ENCODE results near the gene EPB41L1.

The EPB41L1 gene

DNA sequence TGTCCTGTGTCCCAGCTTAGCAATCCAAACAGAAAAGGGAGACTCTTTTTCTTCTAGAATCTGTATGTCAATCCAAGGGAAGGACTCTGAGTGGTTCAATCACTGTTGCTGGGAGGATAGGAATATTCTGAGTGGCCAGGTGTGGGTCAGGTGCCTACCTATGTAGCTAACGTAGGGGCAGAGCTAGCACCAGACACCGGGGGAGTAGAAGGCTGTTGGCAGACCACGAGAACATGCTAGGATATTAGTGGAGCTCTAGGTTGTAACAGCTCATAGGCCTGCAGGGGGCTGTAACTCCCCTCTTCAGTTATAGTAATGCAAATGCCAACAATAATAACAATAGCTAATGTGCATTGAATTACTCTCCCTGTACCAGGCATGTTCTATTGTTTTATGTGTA is 39.8 kb upstream of the EPB41L1 start:
- Histone ChIP-seq H3K36me3 (ENCODE audit: control insufficient read depth, insufficient read depth, low read length) (no peaks in the 10 kb centered on the region), H3K4me3 (ENCODE audit: extremely low read depth, insufficient read depth, low read length, poor library complexity, severe bottlenecking) (no peak overlapping the region), H3K4me1 (ENCODE audit: control insufficient read depth, insufficient read depth, low read length, poor library complexity, severe bottlenecking) (peaks cover 18% of the 10 kb centered on the region), H3K9me3 (ENCODE audit: control insufficient read depth, low read length) (no peaks in the 10 kb centered on the region), H3K27ac (ENCODE audit: low read depth, low read length, severe bottlenecking) (no peak overlapping the region)
- 66 to 85% methylated on average over 2 to 3 of the region's 3 CpGs for WGBS, 2 experiments (ENCODE audit: insufficient coverage in 2 of 2)

DNA sequence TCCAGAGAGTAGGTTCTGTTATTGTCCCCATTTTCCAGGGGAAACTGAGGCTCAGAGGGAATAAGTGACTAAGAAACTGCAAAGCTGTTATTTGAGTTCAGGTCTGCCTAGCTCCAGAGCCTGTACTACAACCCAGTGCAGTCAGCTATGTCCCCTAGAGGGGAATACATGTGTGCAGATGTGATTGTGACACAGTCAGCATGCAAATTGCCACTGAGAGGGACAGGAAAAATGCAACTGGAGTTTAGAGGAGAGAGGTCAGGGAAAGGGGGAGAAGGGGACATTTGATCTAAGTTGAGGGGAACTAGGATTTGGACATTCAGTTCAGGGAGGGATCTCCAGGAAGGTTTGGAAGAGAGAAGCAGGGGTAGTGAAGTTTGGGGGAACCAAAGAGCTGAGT is 38.6 kb upstream of the EPB41L1 start:
- Histone ChIP-seq H3K4me3 (ENCODE audit: extremely low read depth, insufficient read depth, low read length, poor library complexity, severe bottlenecking) (no peak overlapping the region), H3K27ac (ENCODE audit: low read depth, low read length, severe bottlenecking) (no peak overlapping the region), H3K4me1 (ENCODE audit: control insufficient read depth, insufficient read depth, low read length, poor library complexity, severe bottlenecking) (peaks cover 18% of the 10 kb centered on the region), H3K9me3 (ENCODE audit: control insufficient read depth, low read length) (no peaks in the 10 kb centered on the region), H3K36me3 (ENCODE audit: control insufficient read depth, insufficient read depth, low read length) (no peaks in the 10 kb centered on the region)

DNA sequence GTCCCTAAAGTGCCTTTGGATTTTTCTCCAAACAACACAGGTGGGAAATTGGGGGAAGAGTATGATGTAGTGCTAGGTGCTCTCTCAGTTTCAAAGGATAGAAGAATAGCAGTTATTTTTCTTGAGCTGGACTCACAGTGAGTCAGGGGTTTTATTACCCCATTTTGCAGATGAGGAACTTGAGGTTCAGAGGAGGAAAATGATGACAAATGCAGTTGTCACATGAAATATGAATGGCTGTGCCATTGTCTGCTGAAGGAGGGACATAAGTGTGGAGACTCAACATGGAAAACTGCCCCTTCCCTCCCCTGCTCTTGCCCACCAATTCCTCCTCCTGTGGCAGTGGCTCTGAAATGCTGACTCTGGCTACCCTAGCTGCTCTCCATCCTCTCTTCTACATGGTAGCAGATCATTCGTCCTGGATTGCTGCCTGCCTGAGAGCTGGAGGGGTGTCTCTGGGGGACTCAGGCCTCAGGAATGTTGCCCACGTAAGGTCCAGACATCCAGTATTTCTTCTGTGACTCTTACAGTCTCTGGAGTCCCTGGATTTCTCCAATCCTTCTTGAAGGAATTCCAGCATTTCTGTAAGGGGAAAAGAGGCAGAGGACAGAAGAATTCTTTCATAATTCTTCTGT is 37.6 kb upstream of the EPB41L1 start:
- Histone ChIP-seq H3K4me1 (ENCODE audit: control insufficient read depth, insufficient read depth, low read length, poor library complexity, severe bottlenecking) (peaks cover 18% of the 10 kb centered on the region), H3K9me3 (ENCODE audit: control insufficient read depth, low read length) (no peaks in the 10 kb centered on the region), H3K36me3 (ENCODE audit: control insufficient read depth, insufficient read depth, low read length) (no peaks in the 10 kb centered on the region), H3K4me3 (ENCODE audit: extremely low read depth, insufficient read depth, low read length, poor library complexity, severe bottlenecking) (no peak overlapping the region), H3K27ac (ENCODE audit: low read depth, low read length, severe bottlenecking) (peak overlapping the region; percentile 57)
- WGBS, 2 experiments (ENCODE audit: insufficient coverage in 2 of 2): 57% methylated on average over 1 of the region's 2 CpGs; no CpG with 5 or more reads in 1 of the 2 experiments

DNA sequence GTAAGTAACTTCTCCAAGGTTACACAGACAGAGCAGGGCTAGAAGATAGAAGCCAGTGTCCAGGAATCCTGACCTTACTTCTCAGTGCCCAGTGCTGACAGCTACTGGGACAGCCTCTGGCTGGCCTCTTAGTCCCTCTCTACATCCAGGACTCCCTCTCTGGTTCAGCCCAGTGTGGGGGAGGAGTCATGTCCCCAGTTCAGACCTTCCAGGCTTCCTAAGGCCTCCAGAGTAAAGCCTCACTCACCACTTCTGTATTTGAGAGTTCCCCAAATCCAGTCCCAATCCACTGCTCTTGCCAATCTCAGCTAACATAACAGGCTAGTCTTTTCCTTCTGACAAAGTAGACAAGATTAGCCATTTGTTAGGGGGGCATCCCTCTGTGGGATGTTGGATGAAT is 36.9 kb upstream of the EPB41L1 start:
- Histone ChIP-seq H3K27ac (ENCODE audit: low read depth, low read length, severe bottlenecking) (peak overlapping the region; percentile 57), H3K4me3 (ENCODE audit: extremely low read depth, insufficient read depth, low read length, poor library complexity, severe bottlenecking) (no peak overlapping the region), H3K4me1 (ENCODE audit: control insufficient read depth, insufficient read depth, low read length, poor library complexity, severe bottlenecking) (peaks cover 18% of the 10 kb centered on the region), H3K9me3 (ENCODE audit: control insufficient read depth, low read length) (no peaks in the 10 kb centered on the region), H3K36me3 (ENCODE audit: control insufficient read depth, insufficient read depth, low read length) (no peaks in the 10 kb centered on the region)

- Histone ChIP-seq H3K4me3 (ENCODE audit: extremely low read depth, insufficient read depth, low read length, poor library complexity, severe bottlenecking) (no peak overlapping the region), H3K4me1 (ENCODE audit: control insufficient read depth, insufficient read depth, low read length, poor library complexity, severe bottlenecking) (peaks cover 17% of the 10 kb centered on the region), H3K27ac (ENCODE audit: low read depth, low read length, severe bottlenecking) (no peak overlapping the region), H3K36me3 (ENCODE audit: control insufficient read depth, insufficient read depth, low read length) (no peaks in the 10 kb centered on the region), H3K9me3 (ENCODE audit: control insufficient read depth, low read length) (no peaks in the 10 kb centered on the region)
- WGBS, 2 experiments (ENCODE audit: insufficient coverage in 2 of 2): no CpG with 5 or more reads among the region's 2 CpGs
These were observed 36.2 kb upstream of the EPB41L1 start for GRCh38 chr20:36118371-36118770.

- no peak overlapping the region for H3K27ac ChIP-seq (ENCODE audit: low read depth, low read length, severe bottlenecking)
- WGBS, 2 experiments (ENCODE audit: insufficient coverage in 2 of 2): 90 to 93% methylated on average over 5 to 6 of the region's 6 CpGs
- peaks cover 13% of the 10 kb centered on the region for H3K4me1 ChIP-seq (ENCODE audit: control insufficient read depth, insufficient read depth, low read length, poor library complexity, severe bottlenecking)
These were observed 35.0 kb upstream of the EPB41L1 start for GRCh38 chr20:36119537-36119936.

DNA sequence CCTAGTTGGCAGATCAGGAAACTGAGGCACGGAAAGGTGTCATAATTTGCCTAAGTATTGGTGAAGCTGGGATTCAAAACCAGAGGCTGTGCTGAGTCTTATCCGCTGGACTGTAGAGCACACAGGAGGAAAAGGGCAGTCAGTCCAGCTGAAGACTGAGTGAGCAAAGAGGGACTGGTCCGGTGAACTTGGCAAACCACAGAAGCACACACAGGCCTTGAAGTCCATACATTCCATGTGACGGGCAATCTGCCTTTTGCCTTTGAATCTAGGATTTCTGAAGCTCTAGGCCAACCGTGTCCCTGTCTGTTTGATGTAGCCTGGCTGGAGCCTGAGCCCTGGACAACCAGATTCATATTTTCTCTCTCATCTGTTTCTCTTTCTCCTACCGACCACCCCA is 34.3 kb upstream of the EPB41L1 start:
- no peaks in the 10 kb centered on the region for H3K9me3 ChIP-seq (ENCODE audit: control insufficient read depth, low read length)
- no peaks in the 10 kb centered on the region for H3K36me3 ChIP-seq (ENCODE audit: control insufficient read depth, insufficient read depth, low read length)
- 91 to 96% methylated on average over 5 to 6 of the region's 6 CpGs for WGBS, 2 experiments (ENCODE audit: insufficient coverage in 2 of 2)

More at GRCh38 chr20:36119537-36119936, 35.0 kb upstream of the EPB41L1 start:
- Histone ChIP-seq H3K4me3 (ENCODE audit: extremely low read depth, insufficient read depth, low read length, poor library complexity, severe bottlenecking) (no peak overlapping the region), H3K9me3 (ENCODE audit: control insufficient read depth, low read length) (no peaks in the 10 kb centered on the region), H3K36me3 (ENCODE audit: control insufficient read depth, insufficient read depth, low read length) (no peaks in the 10 kb centered on the region)

DNA sequence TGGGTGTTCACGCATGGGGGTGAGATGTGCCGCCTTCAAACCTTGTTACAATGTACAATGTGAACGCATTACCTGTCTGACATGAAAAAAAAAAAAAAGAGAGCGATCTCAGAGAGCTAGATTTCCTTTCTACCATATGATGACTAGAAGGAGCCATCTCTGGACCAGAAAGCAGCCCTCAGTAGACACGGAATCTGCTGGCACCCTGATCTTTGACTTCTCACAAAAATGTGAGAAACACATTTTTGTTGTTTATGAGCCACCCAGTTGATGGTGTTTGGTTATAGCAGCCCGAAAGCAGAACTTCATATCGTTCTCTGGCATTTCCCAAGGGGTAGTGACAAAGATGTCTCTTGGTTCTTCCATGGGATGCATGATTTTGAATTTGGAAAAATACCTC is 33.5 kb upstream of the EPB41L1 start:
- no peaks in the 10 kb centered on the region for H3K36me3 ChIP-seq (ENCODE audit: control insufficient read depth, insufficient read depth, low read length)
- H3K4me1 ChIP-seq (ENCODE audit: control insufficient read depth, insufficient read depth, low read length, poor library complexity, severe bottlenecking): peaks cover 13% of the 10 kb centered on the region
- no peak overlapping the region for H3K27ac ChIP-seq (ENCODE audit: low read depth, low read length, severe bottlenecking)
- no peaks in the 10 kb centered on the region for H3K9me3 ChIP-seq (ENCODE audit: control insufficient read depth, low read length)
- WGBS, 2 experiments (ENCODE audit: insufficient coverage in 2 of 2): 84 to 87% methylated on average over 4 to 5 of the region's 7 CpGs
- no peak overlapping the region for H3K4me3 ChIP-seq (ENCODE audit: extremely low read depth, insufficient read depth, low read length, poor library complexity, severe bottlenecking)

More for the DNA sequence above, 34.3 kb upstream of the EPB41L1 start:
- Histone ChIP-seq H3K4me3 (ENCODE audit: extremely low read depth, insufficient read depth, low read length, poor library complexity, severe bottlenecking) (no peak overlapping the region), H3K27ac (ENCODE audit: low read depth, low read length, severe bottlenecking) (no peak overlapping the region), H3K4me1 (ENCODE audit: control insufficient read depth, insufficient read depth, low read length, poor library complexity, severe bottlenecking) (peaks cover 13% of the 10 kb centered on the region)

DNA sequence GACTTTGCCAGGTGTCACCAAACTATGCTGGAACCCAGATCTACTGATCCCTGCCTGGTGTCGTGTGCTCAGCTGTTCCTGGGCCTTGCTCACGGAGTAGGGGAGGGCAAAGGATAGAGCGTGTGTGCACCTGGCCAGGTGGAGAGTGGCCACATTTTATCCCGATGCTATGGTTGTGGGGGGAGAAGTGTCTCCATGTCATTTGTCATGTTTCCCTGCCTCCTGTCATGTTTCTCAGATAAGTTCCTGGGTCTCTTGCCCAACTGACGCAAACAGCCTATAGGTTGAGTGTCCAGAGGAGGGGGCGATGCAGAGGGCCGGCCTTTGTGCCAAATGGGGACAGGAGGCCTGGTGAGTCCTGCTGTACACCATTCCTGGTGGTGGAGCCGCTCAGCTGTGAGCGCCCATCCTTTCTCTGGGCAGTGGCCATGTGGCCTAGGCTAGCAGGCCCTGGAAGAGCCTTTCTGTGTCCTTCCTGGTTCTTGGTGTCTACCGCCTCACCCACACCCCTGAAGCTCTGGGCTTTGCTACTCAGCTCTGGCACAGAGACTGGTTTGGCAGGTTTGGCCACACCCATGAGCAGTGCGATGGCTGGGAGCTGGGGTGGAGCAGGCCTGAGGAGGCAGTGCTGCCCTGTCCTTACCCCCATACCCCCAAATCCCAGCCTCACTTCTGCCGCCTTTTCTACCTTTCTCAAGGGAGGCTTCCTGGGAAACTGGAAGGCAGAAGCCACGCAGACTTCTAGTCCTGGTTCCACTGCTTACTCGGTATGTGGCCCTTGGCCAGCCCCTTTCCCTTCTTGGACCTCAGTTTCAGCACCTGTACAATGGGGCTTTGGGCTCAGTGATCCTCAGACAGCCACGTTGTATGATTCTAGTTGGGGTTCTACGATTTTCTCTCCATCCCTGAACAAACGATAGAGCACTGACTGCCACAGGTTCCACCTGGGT is 32.3 kb upstream of the EPB41L1 start:
- Histone ChIP-seq H3K9me3 (ENCODE audit: control insufficient read depth, low read length) (no peaks in the 10 kb centered on the region), H3K4me1 (ENCODE audit: control insufficient read depth, insufficient read depth, low read length, poor library complexity, severe bottlenecking) (peaks cover 6% of the 10 kb centered on the region), H3K4me3 (ENCODE audit: extremely low read depth, insufficient read depth, low read length, poor library complexity, severe bottlenecking) (no peak overlapping the region), H3K27ac (ENCODE audit: low read depth, low read length, severe bottlenecking) (no peak overlapping the region), H3K36me3 (ENCODE audit: control insufficient read depth, insufficient read depth, low read length) (no peaks in the 10 kb centered on the region)
- WGBS, 2 experiments (ENCODE audit: insufficient coverage in 2 of 2): 92 to 94% methylated on average over 15 to 16 of the region's 17 CpGs

DNA sequence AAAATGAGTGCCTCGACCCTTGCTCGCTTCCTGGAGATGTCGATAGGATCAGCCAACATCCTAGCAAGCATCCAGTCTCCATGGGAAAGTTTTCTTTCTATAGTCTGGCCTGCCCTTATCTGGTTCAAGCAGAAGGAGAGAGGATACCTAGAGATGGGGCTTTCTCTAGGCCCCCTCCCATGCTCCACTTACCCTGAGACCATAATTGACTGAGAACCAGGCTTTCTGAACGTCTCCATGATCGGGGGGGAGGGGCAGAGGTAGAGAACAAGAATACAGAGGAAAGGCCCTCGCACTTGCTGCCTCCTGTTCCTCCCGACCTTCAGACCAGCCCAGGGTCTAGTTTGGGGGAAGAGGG is 31.6 kb upstream of the EPB41L1 start:
- Histone ChIP-seq H3K36me3 (ENCODE audit: control insufficient read depth, insufficient read depth, low read length) (no peaks in the 10 kb centered on the region), H3K4me1 (ENCODE audit: control insufficient read depth, insufficient read depth, low read length, poor library complexity, severe bottlenecking) (peaks cover 1% of the 10 kb centered on the region), H3K27ac (ENCODE audit: low read depth, low read length, severe bottlenecking) (no peak overlapping the region), H3K9me3 (ENCODE audit: control insufficient read depth, low read length) (no peaks in the 10 kb centered on the region), H3K4me3 (ENCODE audit: extremely low read depth, insufficient read depth, low read length, poor library complexity, severe bottlenecking) (no peak overlapping the region)
- WGBS, 2 experiments (ENCODE audit: insufficient coverage in 2 of 2): 90 to 97% methylated on average over 2 to 5 of the region's 7 CpGs

DNA sequence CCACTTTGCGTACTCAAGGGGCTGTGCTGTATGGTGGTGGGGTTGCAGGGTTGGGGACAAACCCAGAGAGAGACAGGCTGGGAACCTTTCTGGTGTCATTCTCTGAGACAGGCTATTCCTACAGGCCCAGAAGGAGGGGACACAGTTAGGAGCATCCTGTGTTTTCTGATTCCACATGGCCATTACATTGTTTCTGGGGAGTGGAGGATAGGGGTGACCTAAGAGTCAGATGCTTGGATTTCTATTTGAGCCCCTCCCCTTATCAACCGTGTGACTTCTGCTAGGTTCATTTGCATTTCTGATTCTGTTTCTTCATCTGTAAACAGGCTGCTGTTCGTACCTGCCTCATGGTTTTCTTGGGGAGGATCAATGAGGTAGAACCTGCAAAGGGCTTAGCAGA is 29.4 kb upstream of the EPB41L1 start:
- Histone ChIP-seq H3K27ac (ENCODE audit: low read depth, low read length, severe bottlenecking) (no peak overlapping the region), H3K36me3 (ENCODE audit: control insufficient read depth, insufficient read depth, low read length) (no peaks in the 10 kb centered on the region), H3K4me1 (ENCODE audit: control insufficient read depth, insufficient read depth, low read length, poor library complexity, severe bottlenecking) (peaks cover 12% of the 10 kb centered on the region), H3K9me3 (ENCODE audit: control insufficient read depth, low read length) (no peaks in the 10 kb centered on the region), H3K4me3 (ENCODE audit: extremely low read depth, insufficient read depth, low read length, poor library complexity, severe bottlenecking) (no peak overlapping the region)
- 100% methylated on average over 2 of the region's 3 CpGs; no CpG with 5 or more reads in 1 of the 2 experiments for WGBS, 2 experiments (ENCODE audit: insufficient coverage in 2 of 2)
